Left ventricle myocardium superior (tissue), 1 donor: ENCODE measurements around the gene ADAM29. TPM values are rescaled to one million over a fixed set of nuclear protein-coding genes. Genes with fewer than 3 reads are reported as not detected.
"Not testable (repeated sequence)": the region's sequence is repeated elsewhere in the genome, so short reads cannot be mapped to it uniquely, and the experiment has no call there.

ENCODE experiments used
- ATAC-seq: fragments of 200-7000 bp; cut with Tn5 transposase; one replicate; pipeline ENCODE4 v1.9.1; 2020; ENCODE audit warnings: mild to moderate bottlenecking, moderate library complexity
- DNase-seq: peaks from one replicate; pipeline ENCODE4 v3.0.0-alpha.2; 2020
- intact Hi-C: fragments of 100-400 bp; cut with micrococcal nuclease; formaldehyde crosslinking; loops from one replicate; pipeline ENCODE4 v1.11.0; 2022
- long read RNA-seq: library from polyadenylated mRNA; unstranded; transcript quantifications from one replicate; pipeline ENCODE4 v2.0.0, GENCODE V29; 2021
- total RNA-seq: library from RNA; stranded (reverse); fragmentation: NEBNext Ultra II Directional; extraction: Animal tissue kit (Norgen Biotek cat#: 25700); gene quantifications from one replicate; pipeline ENCODE4 v1.2.1, GENCODE V29; 2021
- donor health status: DM: no; HTN: yes; CAD: no; lungs with severe emphysema.

ADAM29 gene
- total RNA-seq, result not detected
- long read RNA-seq, result 0 reads

- intact Hi-C loops, result no loop called here
- DNase-seq (no peak), ATAC-seq (no peak)
These were observed at the start of gene ADAM29 for GRCh38 chr4:174918058-174918457. TSS of gene ADAM29 (plus strand) at chr4:174918358. CDS start at chr4:174975526, 57,168 bp downstream.

DNA sequence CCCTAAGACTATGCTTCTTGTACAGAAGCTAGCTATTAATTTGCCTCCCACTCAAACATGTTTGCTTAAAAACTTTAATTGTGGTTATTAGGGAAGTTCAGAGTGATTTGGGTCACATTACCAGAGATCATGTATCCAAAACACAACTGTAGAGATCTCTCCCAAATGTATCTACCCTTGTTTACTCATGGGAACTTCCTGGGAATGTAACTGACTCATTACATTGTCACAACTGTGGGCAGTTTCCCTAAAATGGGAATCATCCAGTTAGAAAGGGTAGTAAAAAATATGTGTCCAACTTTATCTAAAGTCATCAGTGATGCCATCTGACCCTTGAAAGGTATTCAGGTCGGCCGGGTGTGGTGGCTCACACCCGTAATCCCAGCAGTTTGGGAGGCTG, 48.8 kb upstream of the ADAM29 start:
- intact Hi-C loops, result no loop called here
- ATAC-seq (no peak), DNase-seq (no peak)

DNA sequence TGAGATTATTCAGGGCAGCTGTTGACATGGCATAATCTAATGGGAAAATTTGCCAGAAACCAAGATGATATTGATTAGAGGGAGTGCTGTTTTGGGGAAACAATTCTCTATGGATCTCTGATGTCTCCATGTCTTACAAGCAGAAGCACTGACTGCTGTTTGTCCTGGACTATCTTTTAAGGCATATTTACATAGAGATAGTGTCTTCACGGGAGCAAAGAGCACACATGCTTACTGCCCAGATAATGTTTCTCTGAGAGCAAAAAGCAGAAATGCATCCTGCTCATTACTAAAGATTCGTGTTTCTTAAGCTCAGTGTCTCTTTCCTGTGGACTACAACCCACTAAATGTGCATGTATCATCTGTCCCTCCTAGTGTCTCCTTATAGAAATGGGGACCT, 47.8 kb upstream of the ADAM29 start:
- ATAC-seq (no peak), DNase-seq (no peak)
- intact Hi-C loops, result no loop called here

- ATAC-seq (no peak), DNase-seq (no peak)
- intact Hi-C loops, result no loop called here
These were observed 46.8 kb upstream of the ADAM29 start for GRCh38 chr4:174871407-174871806.

DNA sequence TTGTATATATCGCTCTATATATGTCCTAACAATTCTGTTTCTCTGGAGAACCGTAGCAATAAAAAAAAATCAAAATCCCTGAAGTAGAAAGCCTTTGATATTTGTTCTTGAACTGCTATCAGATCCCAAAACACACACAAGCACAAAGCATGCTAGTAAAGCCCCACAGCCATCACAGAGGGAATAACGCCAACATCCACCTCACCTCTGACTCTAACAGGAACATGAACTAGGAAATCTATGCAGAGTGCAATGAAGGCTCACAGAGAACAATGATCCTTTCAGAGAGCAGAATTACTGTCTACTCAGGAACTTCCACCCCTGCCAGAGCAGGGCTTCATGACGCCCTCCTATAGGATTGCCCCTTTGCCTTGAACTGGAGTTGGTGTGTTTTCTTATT, 45.0 kb upstream of the ADAM29 start:
- DNase-seq, intact Hi-C loops, ATAC-seq: not testable (repeated sequence)

GRCh38 chr4:174873931-174874330, 44.2 kb upstream of the ADAM29 start:
- no peak for DNase-seq
- intact Hi-C loops, result no loop called here
- no peak for ATAC-seq

GRCh38 chr4:174874898-174875297, 43.3 kb upstream of the ADAM29 start:
- DNase-seq (no peak), ATAC-seq (no peak)
- intact Hi-C loops, result no loop called here

GRCh38 chr4:174880001-174880400, 38.2 kb upstream of the ADAM29 start:
- intact Hi-C loops, result no loop called here
- no peak for DNase-seq
- ATAC-seq, result no peak

DNA sequence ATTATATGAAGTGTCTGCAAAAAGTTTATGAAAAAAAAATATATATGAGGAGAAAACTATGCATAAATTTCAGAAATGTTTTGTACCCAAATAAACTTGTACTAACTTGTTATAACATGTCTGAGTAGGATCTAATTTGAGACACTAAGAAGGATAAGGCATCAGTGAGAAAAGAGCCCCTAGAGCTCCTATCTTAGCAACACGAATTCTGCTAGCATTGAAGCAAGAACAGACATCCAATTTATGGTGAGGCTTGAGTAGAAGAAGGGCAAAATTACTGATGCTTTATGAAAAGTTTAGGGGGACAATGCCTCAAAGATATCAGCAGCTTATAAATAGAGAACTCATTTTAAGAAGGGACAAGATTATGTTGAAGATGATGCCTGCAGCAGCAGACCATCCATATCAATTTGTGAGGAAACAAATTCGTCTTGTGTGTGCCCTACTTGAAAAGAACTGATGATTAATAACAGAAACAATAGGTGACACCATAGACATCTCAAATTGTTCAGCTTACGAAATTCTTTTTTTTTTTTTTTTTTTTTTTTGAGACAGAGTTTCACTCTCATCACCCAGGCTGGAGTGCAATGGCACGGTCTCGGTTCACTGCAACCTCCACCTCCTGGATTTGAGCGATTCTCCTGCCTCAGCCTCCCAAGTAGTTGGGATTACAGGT, 35.7 kb upstream of the ADAM29 start:
- ATAC-seq (no peak), DNase-seq (no peak)
- intact Hi-C loops, result no loop called here

- ATAC-seq (no peak), DNase-seq (no peak)
- intact Hi-C loops, result no loop called here
These were observed 10.7 kb upstream of the ADAM29 start for GRCh38 chr4:174907508-174907907.

DNA sequence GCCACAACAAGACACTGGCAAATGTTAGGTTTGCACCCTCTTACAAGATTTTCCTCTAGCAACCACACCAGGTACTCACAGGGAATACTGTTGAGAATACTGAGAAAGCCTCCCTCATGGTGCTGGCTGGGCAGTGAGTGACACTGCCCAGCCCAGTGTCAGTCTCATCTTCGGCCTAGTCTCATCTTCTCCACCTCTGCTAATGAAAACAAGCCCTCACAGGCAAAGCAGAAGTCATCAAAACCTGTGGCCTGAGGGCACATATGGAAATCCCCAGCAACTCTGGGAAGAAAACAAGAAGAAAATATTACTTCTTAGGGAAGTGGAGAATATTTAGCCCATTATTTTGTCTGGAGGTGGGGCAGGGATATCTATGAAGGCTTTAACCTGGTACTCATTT, 7.9 kb upstream of the ADAM29 start:
- DNase-seq (no peak), ATAC-seq (no peak)
- intact Hi-C loops, result no loop called here

- no peak for ATAC-seq
- intact Hi-C loops, result no loop called here
- no peak for DNase-seq
These were observed 5.1 kb upstream of the ADAM29 start for GRCh38 chr4:174912919-174913543.

DNA sequence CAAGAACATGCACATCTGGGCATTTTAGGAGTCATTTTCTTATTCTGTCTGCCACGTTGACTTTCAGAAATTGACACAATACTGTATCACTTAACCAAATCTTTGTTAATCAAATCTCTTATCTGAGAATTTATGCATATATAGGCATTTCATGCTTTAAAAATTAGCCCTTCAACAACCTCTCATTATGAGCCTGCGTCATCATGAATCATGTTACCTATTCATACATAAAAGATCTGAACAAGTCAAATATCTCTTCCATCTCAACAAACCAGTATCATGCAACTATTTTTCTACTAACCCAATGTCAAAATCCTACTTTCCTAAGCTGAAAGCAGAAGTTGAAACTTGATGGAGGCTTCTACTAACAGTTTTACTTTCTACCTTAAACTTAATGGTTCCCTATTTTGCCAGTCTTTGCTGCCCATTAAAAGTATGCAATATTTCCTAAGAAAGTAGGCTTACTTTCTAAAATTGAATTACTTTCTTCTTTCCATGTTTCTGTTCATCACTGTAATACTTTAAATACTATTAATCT, 1.8 kb downstream of the ADAM29 start:
- ATAC-seq, result no peak
- DNase-seq, result no peak
- intact Hi-C loops, result no loop called here

DNA sequence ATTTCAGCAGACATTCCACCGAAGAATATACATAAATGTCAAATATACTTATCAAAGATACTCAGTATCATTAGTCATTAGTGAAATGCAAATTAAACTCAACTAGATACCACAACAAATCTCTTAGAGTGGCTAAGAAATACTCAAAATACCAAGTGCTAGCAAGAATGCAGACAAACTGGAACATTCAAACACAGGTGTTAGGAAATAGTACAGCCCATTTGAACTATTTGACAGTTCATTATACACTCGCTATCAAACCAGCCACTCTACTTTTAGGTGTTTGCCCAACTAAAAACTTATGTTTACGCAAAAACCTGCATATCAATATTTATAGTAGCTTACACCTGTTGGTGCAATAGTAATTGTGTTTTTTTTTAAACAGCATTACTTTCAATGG, 8.8 kb downstream of the ADAM29 start:
- no peak for DNase-seq
- ATAC-seq, result no peak
- intact Hi-C loops, result no loop called here

DNA sequence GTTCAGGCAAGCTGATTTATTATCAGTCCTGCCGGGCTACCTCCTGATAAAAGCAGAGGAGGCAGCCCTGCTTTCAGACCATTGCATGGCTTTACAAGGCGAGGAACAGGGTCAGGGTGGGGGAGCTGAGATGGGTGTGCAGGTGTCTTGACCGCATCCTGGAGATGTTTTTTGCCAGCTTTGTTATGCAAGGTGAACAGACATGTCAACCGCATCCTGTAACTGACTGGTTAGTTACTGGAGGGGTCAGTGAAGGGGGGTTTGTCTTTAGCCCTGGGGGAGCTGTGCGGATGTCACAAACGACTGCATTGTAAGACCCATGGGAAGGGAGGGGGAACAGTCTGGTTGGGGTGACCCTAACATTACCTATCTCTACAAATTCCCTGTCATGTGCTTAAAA, 10.0 kb downstream of the ADAM29 start:
- intact Hi-C loops, result no loop called here
- DNase-seq, result no peak
- no peak for ATAC-seq

GRCh38 chr4:174928575-174929253, 10.6 kb downstream of the ADAM29 start:
- ATAC-seq (no peak), DNase-seq (no peak)
- intact Hi-C loops, result no loop called here

GRCh38 chr4:174929346-174929745, 11.2 kb downstream of the ADAM29 start:
- ATAC-seq, result no peak
- intact Hi-C loops, result no loop called here

DNA sequence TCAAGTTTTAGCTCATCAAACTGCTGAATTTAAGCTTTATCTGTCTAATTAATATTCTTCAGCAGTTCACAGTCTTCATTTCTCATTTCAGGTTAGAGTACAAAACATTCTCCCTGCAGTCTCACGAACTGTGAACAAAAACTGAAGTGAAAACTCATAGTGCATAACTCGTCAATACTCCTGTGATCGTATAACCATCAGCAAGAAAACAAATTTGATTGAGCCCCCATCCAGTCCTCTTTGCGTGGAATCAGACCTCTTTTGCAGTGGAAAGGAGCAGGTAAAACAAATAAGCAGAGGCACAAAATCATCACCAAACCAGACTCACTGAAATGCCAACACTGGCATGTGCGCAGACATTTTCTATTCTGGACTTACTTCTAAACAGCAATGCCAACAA, 12.7 kb downstream of the ADAM29 start:
- intact Hi-C loops, result no loop called here
- ATAC-seq (no peak), DNase-seq (no peak)

More at GRCh38 chr4:174929346-174929745, 11.2 kb downstream of the ADAM29 start:
- DNase-seq, result no peak

DNA sequence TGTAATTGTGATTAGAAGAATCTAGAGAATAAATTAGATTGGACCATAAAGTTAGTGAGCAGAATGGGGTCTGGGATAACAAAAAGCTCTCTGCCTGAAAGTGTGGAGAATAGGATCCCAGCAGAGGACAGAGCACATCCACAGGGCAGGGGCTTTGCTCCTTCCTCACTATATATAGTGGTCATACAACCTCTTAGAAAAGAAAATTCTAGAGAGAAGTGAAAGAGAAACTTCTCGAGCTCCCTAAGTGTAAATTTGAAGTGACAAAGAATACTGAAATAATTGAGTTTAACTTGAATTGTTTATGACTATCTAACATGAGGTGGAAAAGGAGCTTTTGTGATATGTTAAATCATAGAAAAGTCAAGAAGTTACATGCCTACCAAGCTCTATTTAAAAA, 14.9 kb downstream of the ADAM29 start:
- ATAC-seq, result no peak
- intact Hi-C loops, result no loop called here
- no peak for DNase-seq

DNA sequence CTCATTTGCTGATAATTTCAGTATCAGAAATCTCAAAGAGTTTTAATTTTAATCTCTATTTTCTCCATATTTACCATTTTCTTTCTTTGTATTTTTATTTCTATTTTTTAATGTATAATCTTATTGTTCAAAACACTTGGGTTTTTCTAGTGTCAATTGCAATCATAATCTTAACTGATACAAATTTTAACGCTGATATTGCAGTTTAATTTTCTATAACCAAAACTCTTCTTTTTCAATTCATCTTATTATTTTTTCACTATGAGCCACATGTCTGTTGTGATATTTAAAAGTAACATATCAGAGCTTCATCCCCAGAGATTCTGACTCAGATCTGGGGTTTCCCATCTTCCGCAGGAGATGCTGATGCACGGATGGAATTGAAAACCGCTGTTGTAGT, 16.2 kb downstream of the ADAM29 start:
- ATAC-seq, result no peak
- intact Hi-C loops, result no loop called here
- DNase-seq, result no peak
